Measurements from ENCODE around the gene DLX1.

DNA sequence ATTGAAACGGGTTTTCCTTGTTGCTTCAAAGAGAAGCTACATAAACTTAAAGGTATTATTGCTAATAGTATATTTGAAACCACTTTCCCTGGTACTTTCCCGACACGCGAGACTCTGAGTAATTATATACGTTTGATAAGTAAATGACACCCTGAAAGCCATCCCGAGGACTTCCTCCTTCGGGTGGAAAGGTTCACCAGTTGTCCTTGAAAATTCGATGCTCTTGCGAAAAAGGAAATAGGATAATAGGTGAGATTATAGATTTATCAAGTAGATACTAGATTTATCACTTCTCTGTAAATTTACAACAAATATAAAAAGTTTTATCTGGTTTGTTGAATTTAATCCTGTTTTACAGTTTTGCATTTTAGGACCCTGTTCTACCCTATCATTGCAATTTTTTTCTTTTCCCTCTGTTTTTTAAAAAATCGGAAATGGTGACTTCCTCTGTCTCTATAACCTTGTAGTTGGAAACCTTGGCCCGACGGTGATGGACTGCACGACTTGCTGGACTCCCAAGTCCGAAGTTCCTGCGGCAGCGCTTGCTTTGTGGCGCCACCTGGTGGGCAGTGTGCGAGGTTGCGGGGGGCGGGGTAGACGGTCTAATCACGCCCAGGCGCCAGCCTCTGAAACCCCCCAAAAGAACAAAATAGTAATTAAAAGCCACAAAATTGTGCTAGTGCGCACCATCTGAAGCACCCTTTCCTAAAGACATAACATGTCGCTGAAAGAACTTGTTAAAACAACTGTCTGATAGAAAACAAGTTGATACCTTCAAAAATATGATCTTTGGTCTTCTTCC lies 18.4 kb downstream of the DLX1 start:
- TF ChIP-seq, protein P1, sequence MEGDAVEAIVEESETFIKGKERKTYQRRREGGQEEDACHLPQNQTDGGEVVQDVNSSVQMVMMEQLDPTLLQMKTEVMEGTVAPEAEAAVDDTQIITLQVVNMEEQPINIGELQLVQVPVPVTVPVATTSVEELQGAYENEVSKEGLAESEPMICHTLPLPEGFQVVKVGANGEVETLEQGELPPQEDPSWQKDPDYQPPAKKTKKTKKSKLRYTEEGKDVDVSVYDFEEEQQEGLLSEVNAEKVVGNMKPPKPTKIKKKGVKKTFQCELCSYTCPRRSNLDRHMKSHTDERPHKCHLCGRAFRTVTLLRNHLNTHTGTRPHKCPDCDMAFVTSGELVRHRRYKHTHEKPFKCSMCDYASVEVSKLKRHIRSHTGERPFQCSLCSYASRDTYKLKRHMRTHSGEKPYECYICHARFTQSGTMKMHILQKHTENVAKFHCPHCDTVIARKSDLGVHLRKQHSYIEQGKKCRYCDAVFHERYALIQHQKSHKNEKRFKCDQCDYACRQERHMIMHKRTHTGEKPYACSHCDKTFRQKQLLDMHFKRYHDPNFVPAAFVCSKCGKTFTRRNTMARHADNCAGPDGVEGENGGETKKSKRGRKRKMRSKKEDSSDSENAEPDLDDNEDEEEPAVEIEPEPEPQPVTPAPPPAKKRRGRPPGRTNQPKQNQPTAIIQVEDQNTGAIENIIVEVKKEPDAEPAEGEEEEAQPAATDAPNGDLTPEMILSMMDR (tag by site-specific recombination; IDR thresholded peaks at IDR 0.05), result peak; percentile 84
- TF ChIP-seq, protein P2, sequence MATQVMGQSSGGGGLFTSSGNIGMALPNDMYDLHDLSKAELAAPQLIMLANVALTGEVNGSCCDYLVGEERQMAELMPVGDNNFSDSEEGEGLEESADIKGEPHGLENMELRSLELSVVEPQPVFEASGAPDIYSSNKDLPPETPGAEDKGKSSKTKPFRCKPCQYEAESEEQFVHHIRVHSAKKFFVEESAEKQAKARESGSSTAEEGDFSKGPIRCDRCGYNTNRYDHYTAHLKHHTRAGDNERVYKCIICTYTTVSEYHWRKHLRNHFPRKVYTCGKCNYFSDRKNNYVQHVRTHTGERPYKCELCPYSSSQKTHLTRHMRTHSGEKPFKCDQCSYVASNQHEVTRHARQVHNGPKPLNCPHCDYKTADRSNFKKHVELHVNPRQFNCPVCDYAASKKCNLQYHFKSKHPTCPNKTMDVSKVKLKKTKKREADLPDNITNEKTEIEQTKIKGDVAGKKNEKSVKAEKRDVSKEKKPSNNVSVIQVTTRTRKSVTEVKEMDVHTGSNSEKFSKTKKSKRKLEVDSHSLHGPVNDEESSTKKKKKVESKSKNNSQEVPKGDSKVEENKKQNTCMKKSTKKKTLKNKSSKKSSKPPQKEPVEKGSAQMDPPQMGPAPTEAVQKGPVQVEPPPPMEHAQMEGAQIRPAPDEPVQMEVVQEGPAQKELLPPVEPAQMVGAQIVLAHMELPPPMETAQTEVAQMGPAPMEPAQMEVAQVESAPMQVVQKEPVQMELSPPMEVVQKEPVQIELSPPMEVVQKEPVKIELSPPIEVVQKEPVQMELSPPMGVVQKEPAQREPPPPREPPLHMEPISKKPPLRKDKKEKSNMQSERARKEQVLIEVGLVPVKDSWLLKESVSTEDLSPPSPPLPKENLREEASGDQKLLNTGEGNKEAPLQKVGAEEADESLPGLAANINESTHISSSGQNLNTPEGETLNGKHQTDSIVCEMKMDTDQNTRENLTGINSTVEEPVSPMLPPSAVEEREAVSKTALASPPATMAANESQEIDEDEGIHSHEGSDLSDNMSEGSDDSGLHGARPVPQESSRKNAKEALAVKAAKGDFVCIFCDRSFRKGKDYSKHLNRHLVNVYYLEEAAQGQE (tag by site-specific recombination; IDR thresholded peaks at IDR 0.05), result peak; percentile 45; the same call in 1 of the 2 replicates
- TF ChIP-seq ZNF777 (tag by site-specific recombination; IDR thresholded peaks at IDR 0.05; ENCODE audit: borderline replicate concordance), result no peak
- TF ChIP-seq ZNF510 (tag by site-specific recombination; IDR thresholded peaks at IDR 0.05; ENCODE audit: insufficient replicate concordance), result no peak
- TF ChIP-seq TCF7L2 (IDR thresholded peaks at IDR 0.05; ENCODE audit: borderline replicate concordance, low read depth, low read length), result no peak
- TF ChIP-seq ZNF239 (tag by site-specific recombination; IDR thresholded peaks at IDR 0.05), result no peak
- TF ChIP-seq ZNF274 (IDR thresholded peaks at IDR 0.05; ENCODE audit: low read length), result no peak
- no peak for TF ChIP-seq ZNF274 (tag by site-specific recombination; IDR thresholded peaks at IDR 0.05; ENCODE audit: borderline replicate concordance)
